Heart left ventricle (tissue), 16 donors: ENCODE results near the gene SLC10A1. TPM values are rescaled to one million over a fixed set of nuclear protein-coding genes. Genes with fewer than 3 reads are reported as not detected.

Experiments used
- ATAC-seq, 4 donors: fragments of 200-7000 bp; cut with Tn5 transposase; one replicate each; pipeline ENCODE4 v1.9.1; 2020 to 2022; ENCODE audit warnings: moderate library complexity in 4 of 4, mild to moderate bottlenecking in 3 of 4, moderate number of reproducible peaks in 1 of 4
- DNase-seq, 5 donors: peaks; one replicate each; pipeline ENCODE4 v3.0.0-alpha.2; 2020
- H3K27ac ChIP-seq, 12 donors: fragments of 200-600 bp; sonication (generic) in 4 of 12; one replicate each; pipeline versions ENCODE4 v1.5.0 to v1.8.0; 2016 to 2022; ENCODE audit warnings: mild to moderate bottlenecking in 2 of 12
- H3K27me3 ChIP-seq, 9 donors: fragments of 200-600 bp; sonication (generic) in 2 of 9; one replicate each; pipeline versions ENCODE4 v1.5.1 to v1.8.0; 2016 to 2022; ENCODE audit warnings: mild to moderate bottlenecking in 3 of 9
- H3K36me3 ChIP-seq, 9 donors: fragments of 200-600 bp; sonication (generic) in 2 of 9; one replicate each; pipeline versions ENCODE4 v1.5.0 to v1.8.0; 2018 to 2022; ENCODE audit warnings: mild to moderate bottlenecking in 2 of 9
- H3K4me1 ChIP-seq, 12 donors: fragments of 200-600 bp; sonication (generic) in 4 of 12; one replicate each; pipeline versions ENCODE4 v1.5.0 to v1.8.0; 2016 to 2022; ENCODE audit warnings: mild to moderate bottlenecking in 3 of 12
- H3K4me3 ChIP-seq, 12 donors: fragments of 200-600 bp; sonication (generic) in 4 of 12; one replicate each; pipeline versions ENCODE4 v1.5.0 to v1.8.0; 2017 to 2022; ENCODE audit warnings: mild to moderate bottlenecking in 9 of 12, moderate library complexity in 4 of 12
- H3K9me3 ChIP-seq, 12 donors: fragments of 200-600 bp; sonication (generic) in 4 of 12; one replicate each; pipeline versions ENCODE4 v1.5.0 to v1.8.0; 2016 to 2022; ENCODE audit warnings: mild to moderate bottlenecking in 1 of 12
- POLR2A ChIP-seq, 2 donors: fragments of 450-650 bp; IDR thresholded peaks; one replicate each; pipeline ENCODE4 v1.6.1; 2017; ENCODE audit warnings: antibody characterized with exemption in 2 of 2, mild to moderate bottlenecking in 2 of 2, moderate library complexity in 2 of 2
- WGBS, 4 donors: extraction: QIAGEN DNeasy Blood & Tissue Kit in 2 of 4; methylation state at CpG; one replicate each; pipeline versions ENCODE4 v1.1.5 to v1.1.7; 2013 to 2018; 5-methylcytosine and 5-hydroxymethylcytosine counted together
- intact Hi-C, 10 donors: fragments of 100-400 bp; cut with DNase I; formaldehyde crosslinking; loops; one replicate each; pipeline versions ENCODE4 v1.11.1 to v1.14.2; 2022
- polyA plus RNA-seq, 2 donors: library from polyadenylated mRNA; stranded (reverse); fragments of 200-250 nt; gene quantifications; one replicate each; pipeline ENCODE4 v1.2.3, GENCODE V29; 2013
- total RNA-seq, 9 donors: library from RNA; depleted of rRNA in 2 of 9; stranded (reverse); fragments of >200 nt in 2 of 9; fragmentation: NEBNext Ultra II Directional in 3 of 9; extraction: Animal tissue kit (Norgen Biotek cat#: 25700) in 3 of 9; gene quantifications; one replicate each; pipeline versions ENCODE4 v1.1.0 to v1.2.4, GENCODE V29; 2016 to 2023
- TF ChIP-seq, protein P1 (sequence below), 12 donors: fragments of 200-600 bp; sonication (generic) in 4 of 12; IDR thresholded peaks; one replicate each; pipeline versions ENCODE4 v1.5.0 to v1.8.0; 2018 to 2022; ENCODE audit warnings: antibody characterized with exemption in 12 of 12, mild to moderate bottlenecking in 5 of 12
- donor health status: ischemic (EF 13 %, LVEDD 7.1; RV severe dilation, severe dysfunction).
- donor health status: healthy with polysubstance abuse.
- donor health status: DM: no; HTN: yes; CAD: no.
- donor health status: DM: no; HTN: no; CAD: no.
- donor health status: ischemic (EF 25% LVEDD 6.9; RV normal size, moderate dysfunction).
- donor health status: ischemic (EF 25% LVEDD 5.7; RV mildly dilated, moderate dysfunction).
- donor health status: healthy.
- donor health status: DM: yes; HTN: yes; CAD: no.
- donor health status: ischemic (EF 35%, LVEDD 5.7; RV mildly dilated, moderate dysfunction).
- donor health status: nonischemic (EF 11% LVEDD 7.7; RV severe dilation, severe dysfunction).
- donor health status: DM: yes; HTN: yes; CAD: no.
- donor health status: PGD.
- donor health status: ischemic (EF 29% LVEDD 5.4; RV normal size, mild dysfunction).
- donor health status: nonischemic (EF 23%, LVEDD 6.1; RV moderate dilation, normal function).

Gene SLC10A1
- total and polyA plus RNA-seq, 11 donors: not detected

DNA sequence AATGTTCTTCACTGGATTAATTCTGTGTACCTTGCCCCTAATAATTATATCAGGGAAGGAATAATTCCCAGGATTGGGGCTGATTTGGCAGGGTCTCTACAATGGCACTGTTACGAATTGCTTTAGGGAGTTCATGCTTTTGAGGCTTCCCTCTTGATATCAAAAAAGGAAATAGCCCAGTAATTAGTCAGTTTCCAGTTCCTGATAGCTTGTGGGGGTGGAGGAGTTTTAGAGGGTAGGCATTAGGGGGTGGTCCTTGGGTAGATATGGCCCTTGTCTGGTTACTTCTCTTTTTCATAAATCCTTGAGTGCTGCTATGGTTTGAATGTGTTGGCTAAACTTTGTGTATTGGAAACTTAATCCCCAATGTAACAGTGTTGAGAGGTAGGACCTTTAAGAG lies 36.2 kb downstream of the SLC10A1 start:
- no peak for TF ChIP-seq POLR2A (IDR thresholded peaks at IDR 0.05)
- TF ChIP-seq, protein P1, sequence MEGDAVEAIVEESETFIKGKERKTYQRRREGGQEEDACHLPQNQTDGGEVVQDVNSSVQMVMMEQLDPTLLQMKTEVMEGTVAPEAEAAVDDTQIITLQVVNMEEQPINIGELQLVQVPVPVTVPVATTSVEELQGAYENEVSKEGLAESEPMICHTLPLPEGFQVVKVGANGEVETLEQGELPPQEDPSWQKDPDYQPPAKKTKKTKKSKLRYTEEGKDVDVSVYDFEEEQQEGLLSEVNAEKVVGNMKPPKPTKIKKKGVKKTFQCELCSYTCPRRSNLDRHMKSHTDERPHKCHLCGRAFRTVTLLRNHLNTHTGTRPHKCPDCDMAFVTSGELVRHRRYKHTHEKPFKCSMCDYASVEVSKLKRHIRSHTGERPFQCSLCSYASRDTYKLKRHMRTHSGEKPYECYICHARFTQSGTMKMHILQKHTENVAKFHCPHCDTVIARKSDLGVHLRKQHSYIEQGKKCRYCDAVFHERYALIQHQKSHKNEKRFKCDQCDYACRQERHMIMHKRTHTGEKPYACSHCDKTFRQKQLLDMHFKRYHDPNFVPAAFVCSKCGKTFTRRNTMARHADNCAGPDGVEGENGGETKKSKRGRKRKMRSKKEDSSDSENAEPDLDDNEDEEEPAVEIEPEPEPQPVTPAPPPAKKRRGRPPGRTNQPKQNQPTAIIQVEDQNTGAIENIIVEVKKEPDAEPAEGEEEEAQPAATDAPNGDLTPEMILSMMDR (IDR thresholded peaks at IDR 0.05): no peak
- Histone ChIP-seq H3K27me3 (no peaks in the 10 kb centered on the region), H3K9me3 (no peaks in the 10 kb centered on the region), H3K4me3 (no peak overlapping the region), H3K36me3 (no peaks in the 10 kb centered on the region), H3K27ac (no peak overlapping the region), H3K4me1 (peaks cover 0 to 4% (median 0%) of the 10 kb centered on the region in 12 donors)
- intact Hi-C loops: no loop called here
- no peak for DNase-seq
- 38 to 56% (median 49%) methylated on average over 1 of the region's 1 CpG for WGBS, 4 donors
- ATAC-seq: peak in 1 of 4 donors; percentile 48

DNA sequence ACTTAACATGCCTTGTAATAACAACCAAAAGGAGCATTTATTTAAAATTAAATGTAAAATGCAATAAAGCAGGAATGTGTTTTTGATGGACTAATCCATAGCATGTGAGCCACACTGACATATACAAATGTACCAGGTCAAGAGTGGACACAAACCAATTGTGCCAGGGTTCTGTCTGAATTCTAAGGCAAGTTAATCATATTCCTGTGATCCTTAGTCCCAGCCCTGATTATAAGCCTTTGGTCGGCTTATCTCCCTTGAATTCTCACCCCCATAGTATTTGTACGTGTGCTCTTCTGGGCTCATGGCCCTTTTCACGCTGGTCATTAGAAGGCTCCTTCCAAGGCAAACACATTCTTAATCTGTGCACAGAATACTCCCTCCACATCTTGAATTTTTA lies 40.7 kb downstream of the SLC10A1 start:
- H3K4me3 ChIP-seq: no peak overlapping the region
- 73 to 93% (median 78%) methylated on average over 3 of the region's 3 CpGs for WGBS, 4 donors
- H3K27me3 ChIP-seq: no peaks in the 10 kb centered on the region
- intact Hi-C loops: no loop called here
- no peaks in the 10 kb centered on the region for H3K36me3 ChIP-seq
- H3K4me1 ChIP-seq: peaks cover 0 to 4% (median 0%) of the 10 kb centered on the region in 12 donors
- no peak overlapping the region for H3K27ac ChIP-seq
- ATAC-seq: no peak
- no peak for DNase-seq
- TF ChIP-seq POLR2A (IDR thresholded peaks at IDR 0.05): no peak
- TF ChIP-seq, protein P1 (IDR thresholded peaks at IDR 0.05): no peak
- H3K9me3 ChIP-seq: no peaks in the 10 kb centered on the region

DNA sequence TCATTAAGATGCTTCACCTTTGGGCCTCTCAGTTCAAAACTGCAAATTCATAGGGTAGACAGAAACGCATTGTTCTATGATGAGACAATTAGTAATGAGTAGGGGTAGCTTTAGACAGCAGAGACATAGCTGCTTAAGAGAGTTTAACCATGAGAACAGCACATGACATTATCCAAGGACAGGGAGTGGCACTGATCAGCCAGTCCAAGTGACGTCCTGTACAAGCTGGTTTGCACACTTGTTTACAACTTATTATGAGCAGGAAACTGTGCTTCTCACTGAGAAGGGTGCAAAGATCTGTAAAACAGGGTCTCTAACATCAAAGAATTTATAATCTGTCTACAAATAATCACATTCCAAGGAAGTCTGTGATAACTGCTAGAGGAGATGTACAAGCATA lies 41.3 kb downstream of the SLC10A1 start:
- Histone ChIP-seq H3K27me3 (no peaks in the 10 kb centered on the region), H3K4me3 (no peak overlapping the region), H3K4me1 (peaks cover 0 to 4% (median 0%) of the 10 kb centered on the region in 12 donors), H3K9me3 (no peaks in the 10 kb centered on the region), H3K36me3 (no peaks in the 10 kb centered on the region), H3K27ac (no peak overlapping the region)
- intact Hi-C loops: no loop called here
- no peak for ATAC-seq
- DNase-seq: no peak
- WGBS, 4 donors: 46 to 68% (median 60%) methylated on average over 2 of the region's 2 CpGs
- no peak for TF ChIP-seq POLR2A (IDR thresholded peaks at IDR 0.05)
- TF ChIP-seq, protein P1 (IDR thresholded peaks at IDR 0.05): no peak

DNA sequence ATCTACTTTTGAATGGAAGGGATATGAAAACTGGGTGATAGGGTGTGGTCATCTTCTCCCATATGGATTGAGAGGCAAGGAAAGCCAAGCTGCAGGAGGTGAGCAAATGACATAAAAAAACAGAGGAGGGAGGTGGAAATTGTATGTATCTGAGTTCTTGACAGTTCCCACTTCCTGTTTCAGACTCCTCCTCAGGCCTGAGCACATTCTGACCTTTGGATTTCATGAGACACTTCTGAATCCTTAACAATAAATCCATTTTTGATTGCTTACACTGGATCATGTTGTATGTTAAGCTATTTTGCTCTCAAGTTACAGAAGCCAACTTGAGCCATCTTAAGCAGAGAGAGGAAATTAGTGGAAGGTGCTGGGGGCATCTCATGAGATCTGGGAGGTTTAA lies 41.7 kb downstream of the SLC10A1 start:
- TF ChIP-seq, protein P1 (IDR thresholded peaks at IDR 0.05): no peak
- no peak for TF ChIP-seq POLR2A (IDR thresholded peaks at IDR 0.05)

More for the DNA sequence above, 41.7 kb downstream of the SLC10A1 start:
- ATAC-seq (no peak), DNase-seq (no peak)
- Histone ChIP-seq H3K9me3 (no peaks in the 10 kb centered on the region), H3K4me3 (no peak overlapping the region), H3K27me3 (no peaks in the 10 kb centered on the region), H3K36me3 (no peaks in the 10 kb centered on the region), H3K27ac (no peak overlapping the region), H3K4me1 (peaks cover 0 to under 1% (median 0%) of the 10 kb centered on the region in 12 donors)
- intact Hi-C loops: no loop called here
